ENCODE results near the gene SPTLC1. TPM values are rescaled to one million over a fixed set of nuclear protein-coding genes. Genes with fewer than 3 reads are reported as not detected.
"Not testable (repeated sequence)": the region's sequence is repeated elsewhere in the genome, so short reads cannot be mapped to it uniquely, and the experiment has no call there.

The SPTLC1 gene
- total RNA-seq, 1 donor from 2014 or later, result 85.1 TPM

- DNase-seq (ENCODE audit: low read depth in 2 of 2), result no peak
Measured at GRCh38 chr9:92033307-92033706, 81.9 kb downstream of the SPTLC1 start.

DNA sequence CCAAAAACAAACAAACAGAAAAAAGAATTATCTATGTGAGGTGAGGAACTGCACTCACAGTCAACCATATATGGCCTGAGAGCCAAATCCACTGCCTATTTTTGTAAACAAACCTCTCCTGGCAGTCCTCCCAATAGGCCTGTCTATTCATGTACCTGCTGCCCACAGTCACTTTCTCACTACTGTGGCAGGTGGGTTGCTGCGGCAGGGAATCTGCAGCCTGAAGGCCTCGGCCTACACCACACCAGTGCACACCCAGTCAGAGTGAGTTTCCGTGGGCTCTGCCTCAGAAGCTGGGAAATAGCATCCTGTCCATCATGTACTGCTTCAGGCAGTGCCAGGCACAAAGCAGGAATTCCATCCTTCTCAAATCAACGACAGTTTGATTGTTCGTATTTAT lies 82.3 kb downstream of the SPTLC1 start:
- DNase-seq (ENCODE audit: low read depth in 2 of 2), result no peak

- no peak for DNase-seq (ENCODE audit: low read depth in 2 of 2)
Measured at GRCh38 chr9:92030367-92030766, 84.8 kb downstream of the SPTLC1 start.

- DNase-seq (ENCODE audit: low read depth in 2 of 2), result no peak
Measured at GRCh38 chr9:92029553-92029952, 85.7 kb downstream of the SPTLC1 start.

- no peak for DNase-seq (ENCODE audit: low read depth in 2 of 2)
Measured at GRCh38 chr9:92026206-92027002, 88.8 kb downstream of the SPTLC1 start.

DNA sequence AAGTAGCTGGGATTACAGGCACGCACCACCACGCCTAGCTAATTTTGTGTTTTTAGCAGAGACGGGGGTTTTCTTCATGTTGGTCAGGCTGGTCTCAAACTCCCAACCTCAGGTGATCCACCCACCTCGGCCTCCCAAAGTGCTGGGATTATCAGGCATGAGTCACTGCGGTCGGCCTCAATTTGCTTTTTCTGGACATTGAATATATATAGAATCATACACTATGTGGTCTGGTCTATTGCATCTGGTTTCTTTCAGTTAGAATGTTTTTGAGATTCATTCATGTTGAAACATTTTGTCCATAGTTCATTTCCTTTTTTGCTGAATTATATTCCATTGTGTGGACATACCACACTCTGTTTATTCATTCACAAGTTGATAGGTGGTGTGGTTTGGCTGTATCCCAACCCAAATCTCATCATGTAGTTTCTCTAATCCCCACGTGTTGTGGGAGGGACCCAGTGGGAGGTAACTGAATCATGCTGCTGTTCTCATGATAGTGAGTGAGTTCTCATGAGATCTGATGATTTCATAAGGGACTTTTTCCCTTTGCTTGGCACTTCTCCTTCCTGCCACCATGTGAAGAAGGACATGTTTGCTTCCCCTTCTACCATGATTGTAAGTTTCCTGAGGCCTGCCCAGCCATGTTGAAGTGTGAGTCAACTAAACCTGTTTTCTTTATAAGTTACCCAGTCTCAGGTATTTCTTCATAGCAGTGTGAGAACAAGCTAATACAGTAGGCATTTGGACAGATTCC lies 93.2 kb downstream of the SPTLC1 start:
- not testable (repeated sequence) for DNase-seq (ENCODE audit: low read depth in 2 of 2)

DNA sequence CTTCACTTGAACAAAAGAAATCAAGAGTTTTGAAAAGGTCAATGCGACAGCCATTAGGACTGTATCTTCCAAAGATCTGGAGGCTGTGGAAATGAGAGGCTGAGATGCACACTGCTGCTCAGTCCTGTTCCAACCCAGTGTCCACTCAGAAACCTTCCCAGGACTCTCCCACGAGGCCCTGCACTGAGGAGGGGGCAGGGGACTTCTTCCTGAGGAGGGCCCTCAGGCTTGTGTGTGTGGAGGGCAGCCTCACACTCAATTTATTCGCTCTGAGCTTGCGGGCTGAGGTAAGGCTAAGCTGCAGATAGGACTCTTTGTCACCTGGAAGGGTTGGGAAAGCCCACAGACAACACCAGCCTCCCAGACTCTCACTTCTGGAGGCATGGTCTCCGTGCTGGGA lies 95.6 kb downstream of the SPTLC1 start:
- DNase-seq (ENCODE audit: low read depth in 2 of 2), result no peak

DNA sequence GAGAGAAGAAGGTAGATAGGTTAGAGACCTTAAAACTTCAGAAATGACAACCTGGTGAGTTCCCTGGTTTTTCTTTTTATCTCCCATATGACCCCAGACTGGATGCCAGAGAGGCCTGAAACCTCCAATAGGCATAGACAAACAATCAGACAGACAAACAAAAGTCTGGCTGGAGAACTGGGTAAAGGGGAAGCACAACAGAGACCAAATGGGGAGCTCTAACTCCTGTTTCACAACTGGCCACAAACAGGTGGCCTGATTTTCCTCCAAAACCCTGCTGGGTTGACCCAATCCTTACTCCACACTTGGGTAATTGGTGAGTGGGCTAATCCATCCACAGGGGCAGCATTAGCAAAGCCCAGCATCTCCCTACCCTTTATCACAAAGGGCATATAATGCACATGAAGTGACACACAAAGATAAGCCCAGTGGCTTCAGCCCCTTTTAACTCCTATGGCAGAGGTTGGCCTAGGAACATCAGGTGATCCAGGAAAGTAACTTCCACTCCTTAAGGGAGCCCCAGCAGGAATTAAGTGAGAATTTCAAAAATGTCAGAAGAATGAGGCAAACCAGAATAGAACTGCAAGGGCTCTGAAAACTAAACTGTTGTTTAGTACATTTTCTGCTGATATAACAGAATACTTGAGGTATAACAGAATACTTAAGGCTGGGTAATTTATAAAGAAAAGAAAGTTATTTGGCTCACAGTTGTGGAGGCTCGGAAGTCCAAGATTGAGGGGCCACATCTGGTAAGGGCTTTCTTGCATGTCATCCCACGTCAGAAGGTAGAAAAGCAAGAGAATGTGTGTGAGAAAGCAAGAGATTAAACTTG lies 104.3 kb downstream of the SPTLC1 start:
- DNase-seq (ENCODE audit: low read depth in 2 of 2), result no peak

DNA sequence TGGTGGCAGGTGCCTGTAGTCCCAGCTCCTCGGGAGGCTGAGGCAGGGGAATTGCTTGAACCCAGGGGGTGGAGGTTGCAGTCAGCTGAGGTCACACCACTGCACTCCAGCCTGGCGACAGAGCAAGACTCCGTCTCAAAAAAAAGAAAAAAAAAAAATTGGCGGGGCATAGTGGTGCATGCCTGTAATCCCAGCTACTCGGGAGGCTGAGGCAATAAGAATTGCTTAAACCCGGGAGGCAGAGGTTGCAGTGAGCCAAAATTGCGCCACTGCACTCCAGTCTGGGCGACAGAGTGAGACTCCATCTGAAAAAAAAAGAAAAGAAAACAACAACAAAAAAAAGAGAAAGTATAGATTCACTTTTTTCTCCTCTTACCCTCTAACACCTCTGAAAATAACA lies 105.0 kb downstream of the SPTLC1 start:
- DNase-seq (ENCODE audit: low read depth in 2 of 2), result not testable (repeated sequence)

DNA sequence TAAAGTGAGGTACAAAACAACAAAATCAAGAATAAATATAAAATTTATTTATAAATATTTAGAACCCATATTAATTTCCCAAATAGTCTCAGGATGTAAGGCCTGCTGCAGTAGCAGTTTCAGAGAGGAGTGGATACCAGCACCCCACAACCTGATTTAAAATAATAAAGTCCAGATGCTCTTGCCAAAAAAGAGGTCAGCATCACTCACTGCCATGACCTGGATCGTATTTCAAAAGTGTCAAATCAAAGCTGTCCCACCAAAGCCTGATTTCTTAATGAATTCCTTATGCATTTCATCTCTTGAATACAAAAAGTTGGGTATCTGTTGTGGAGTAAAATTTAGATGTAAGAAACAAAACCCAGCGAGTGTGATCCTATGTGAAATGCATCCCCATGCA lies 107.2 kb downstream of the SPTLC1 start:
- no peak for DNase-seq (ENCODE audit: low read depth in 2 of 2)

DNA sequence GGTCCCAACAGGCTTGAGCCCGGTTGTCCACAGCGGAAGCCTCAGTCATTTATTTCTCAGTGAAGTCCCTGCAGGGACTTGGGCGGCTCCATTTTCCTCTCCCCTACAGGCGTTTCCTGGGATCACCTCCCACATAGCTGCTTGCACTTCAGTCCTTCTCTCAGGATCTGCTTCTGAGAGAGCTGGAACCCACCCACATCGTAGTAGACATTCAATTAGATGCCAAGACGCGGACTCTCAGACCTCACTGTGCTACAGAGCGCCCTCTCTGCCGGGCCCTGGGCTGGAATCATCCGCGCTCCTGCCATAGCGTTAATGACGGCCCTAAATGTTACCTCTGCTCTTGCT lies 111.2 kb downstream of the SPTLC1 start:
- DNase-seq (ENCODE audit: low read depth in 2 of 2), result no peak

GRCh38 chr9:92003308-92004044 lies 111.7 kb downstream of the SPTLC1 start:
- no peak for DNase-seq (ENCODE audit: low read depth in 2 of 2)

DNA sequence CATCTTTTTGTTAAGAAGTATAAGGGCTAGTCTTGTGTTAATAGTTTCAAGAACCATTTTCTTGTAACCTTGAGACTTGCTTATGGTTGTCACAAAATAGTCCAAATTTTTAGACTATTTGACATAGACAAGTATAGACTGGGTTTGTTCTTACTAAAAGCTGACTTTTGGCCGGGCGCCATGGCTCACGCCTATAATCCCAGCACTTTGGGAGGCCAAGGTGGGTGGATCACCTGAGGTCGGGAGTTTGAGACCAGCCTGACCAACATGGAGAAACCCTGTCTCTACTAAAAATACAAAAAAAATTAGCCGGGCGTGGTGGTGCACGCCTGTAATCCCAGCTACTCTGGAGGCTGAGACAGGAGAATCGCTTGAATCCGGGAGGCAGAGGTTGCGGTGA lies 113.3 kb downstream of the SPTLC1 start:
- DNase-seq (ENCODE audit: low read depth in 2 of 2), result not testable (repeated sequence)

DNA sequence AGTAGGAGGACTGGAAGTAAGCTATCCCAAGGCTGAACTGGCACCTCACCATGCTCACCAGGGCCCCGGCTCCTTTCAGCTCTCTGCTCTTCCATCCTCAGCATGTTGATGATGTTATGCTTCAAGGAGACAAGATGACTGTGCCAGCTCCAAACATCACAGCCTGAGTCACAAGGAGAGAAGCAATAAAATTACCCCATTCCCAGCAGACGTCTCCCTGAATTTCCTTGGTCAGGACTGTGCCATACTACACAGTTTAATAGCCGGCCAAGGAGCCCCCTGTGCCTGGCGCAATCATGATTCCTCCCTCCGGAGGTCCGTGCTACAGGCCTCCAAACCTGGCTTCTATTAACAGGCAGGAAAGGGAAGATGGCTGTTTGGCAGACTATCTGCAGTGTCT lies 114.0 kb downstream of the SPTLC1 start:
- DNase-seq (ENCODE audit: low read depth in 2 of 2), result no peak

- no peak for DNase-seq (ENCODE audit: low read depth in 2 of 2)
Measured at GRCh38 chr9:91995000-91995655, 120.1 kb downstream of the SPTLC1 start.

- DNase-seq (ENCODE audit: low read depth in 2 of 2), result no peak
Measured at GRCh38 chr9:91994422-91994821, 120.8 kb downstream of the SPTLC1 start.

DNA sequence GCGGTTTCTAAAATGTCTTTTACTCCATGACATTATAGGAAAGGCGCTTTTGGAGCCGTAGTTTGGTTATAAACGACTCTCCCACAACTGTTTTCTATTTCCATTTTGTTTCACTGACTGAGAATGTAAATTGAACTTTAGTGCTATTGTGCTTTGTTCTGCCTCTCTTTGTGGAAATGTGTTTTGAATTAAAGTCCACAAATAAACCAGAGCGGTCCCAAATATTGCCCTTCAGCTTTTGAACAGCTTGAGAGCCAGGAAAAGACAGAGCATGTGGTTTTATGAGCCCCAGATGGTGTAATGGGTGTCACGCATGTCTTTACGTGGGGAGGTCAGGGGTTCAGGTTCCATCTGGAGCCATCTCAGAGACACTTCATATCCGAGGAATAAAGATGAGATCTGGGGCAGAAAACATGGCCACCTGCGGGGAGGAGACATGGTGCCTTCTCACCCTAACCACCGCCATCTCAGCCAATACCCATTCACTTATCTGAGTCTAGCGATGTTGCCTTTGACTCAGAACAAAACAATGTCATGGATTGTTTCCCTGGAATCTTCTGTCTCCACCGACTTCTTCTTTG lies 122.7 kb downstream of the SPTLC1 start:
- DNase-seq (ENCODE audit: low read depth in 2 of 2), result no peak

- no peak for DNase-seq (ENCODE audit: low read depth in 2 of 2)
Measured at GRCh38 chr9:91991721-91992341, 123.4 kb downstream of the SPTLC1 start.

GRCh38 chr9:91986248-91986647 lies 129.0 kb downstream of the SPTLC1 start:
- no peak for DNase-seq (ENCODE audit: low read depth in 2 of 2)

DNA sequence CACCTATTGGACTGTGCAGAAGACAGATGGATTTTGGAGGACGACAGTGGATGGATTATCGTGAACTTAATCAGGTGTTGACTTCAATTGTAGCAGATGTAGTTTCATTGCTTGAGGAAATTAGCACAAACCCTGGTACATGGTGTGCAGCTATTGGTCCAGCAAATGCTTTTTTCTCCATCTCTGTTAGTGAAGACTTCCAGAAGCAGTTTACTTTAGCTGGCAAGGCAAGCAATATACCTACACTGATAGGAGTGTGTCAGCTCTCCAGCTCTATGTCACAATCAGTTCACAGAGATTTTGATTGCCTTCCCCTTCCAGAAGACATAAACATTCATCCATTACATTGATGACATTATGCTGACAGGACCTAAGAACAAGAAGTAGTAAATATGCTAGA lies 129.5 kb downstream of the SPTLC1 start:
- DNase-seq (ENCODE audit: low read depth in 2 of 2), result no peak

Measured in dermis microvascular lymphatic vessel endothelial cell (primary cell).